ENCODE measurements around the gene KLRF1. TPM values are rescaled to one million over a fixed set of nuclear protein-coding genes. Genes with fewer than 3 reads are reported as not detected.

Gene KLRF1
- total and polyA plus RNA-seq, 2 experiments from 2014 or later, result not detected

GRCh38 chr12:9796346-9796745, 30.9 kb upstream of the KLRF1 start:
- Histone ChIP-seq H3K4me3 (no peak overlapping the region), H3K27ac (no peak overlapping the region), H4K20me1 (ENCODE audit: insufficient read depth) (no peaks in the 10 kb centered on the region), H3K4me1 (ENCODE audit: insufficient read depth) (peaks cover 14% of the 10 kb centered on the region), H3F3A (ENCODE audit: insufficient read depth) (peaks cover 7% of the 10 kb centered on the region), H3K79me2 (ENCODE audit: insufficient read depth) (no peaks in the 10 kb centered on the region), H3K36me3 (ENCODE audit: low read depth) (no peaks in the 10 kb centered on the region), H3K27me3 (replicated peaks; ENCODE audit: insufficient read depth) (no peaks in the 10 kb centered on the region), H2AFZ (no peak overlapping the region), H3K9me2 (ENCODE audit: insufficient read depth) (no peaks in the 10 kb centered on the region), H3K9me3 (ENCODE audit: low read depth) (no peaks in the 10 kb centered on the region), H3K9ac (no peak overlapping the region), H3K4me2 (ENCODE audit: unreplicated experiment) (no peak overlapping the region)
- TF ChIP-seq EZH2 (IDR thresholded peaks at IDR 0.05; ENCODE audit: insufficient read depth, poor library complexity, severe bottlenecking) (no peak), EZH2phosphoT487 (IDR thresholded peaks at IDR 0.05; ENCODE audit: insufficient read depth, low read depth) (no peak)
- in situ Hi-C loops (cut with MboI), result no loop called here
- no peak for DNase-seq
- WGBS, 2 experiments (ENCODE audit: low coverage in 1 of 2, low lambda C conversion rate in 2 of 2, missing lambda C conversion rate in 2 of 2), result 87 to 90% methylated on average over 5 of the region's 5 CpGs

- Histone ChIP-seq H2AFZ (no peak overlapping the region), H3K4me1 (ENCODE audit: insufficient read depth) (peaks cover 14% of the 10 kb centered on the region), H3K27ac (no peak overlapping the region), H3K9me2 (ENCODE audit: insufficient read depth) (no peaks in the 10 kb centered on the region), H3K79me2 (ENCODE audit: insufficient read depth) (no peaks in the 10 kb centered on the region), H3K4me2 (ENCODE audit: unreplicated experiment) (no peak overlapping the region), H3K9ac (no peak overlapping the region), H3K27me3 (replicated peaks; ENCODE audit: insufficient read depth) (no peaks in the 10 kb centered on the region), H3K4me3 (no peak overlapping the region), H3F3A (ENCODE audit: insufficient read depth) (peaks cover 7% of the 10 kb centered on the region), H3K36me3 (ENCODE audit: low read depth) (no peaks in the 10 kb centered on the region), H4K20me1 (ENCODE audit: insufficient read depth) (no peaks in the 10 kb centered on the region), H3K9me3 (ENCODE audit: low read depth) (no peaks in the 10 kb centered on the region)
- no peak for DNase-seq
- in situ Hi-C loops (cut with MboI), result no loop called here
- 46 to 49% methylated on average over 7 of the region's 7 CpGs for WGBS, 2 experiments (ENCODE audit: low coverage in 1 of 2, low lambda C conversion rate in 2 of 2, missing lambda C conversion rate in 2 of 2)
- TF ChIP-seq EZH2phosphoT487 (IDR thresholded peaks at IDR 0.05; ENCODE audit: insufficient read depth, low read depth), result no peak
- no peak for TF ChIP-seq EZH2 (IDR thresholded peaks at IDR 0.05; ENCODE audit: insufficient read depth, poor library complexity, severe bottlenecking)
Measured at GRCh38 chr12:9796971-9797370, 30.3 kb upstream of the KLRF1 start.

DNA sequence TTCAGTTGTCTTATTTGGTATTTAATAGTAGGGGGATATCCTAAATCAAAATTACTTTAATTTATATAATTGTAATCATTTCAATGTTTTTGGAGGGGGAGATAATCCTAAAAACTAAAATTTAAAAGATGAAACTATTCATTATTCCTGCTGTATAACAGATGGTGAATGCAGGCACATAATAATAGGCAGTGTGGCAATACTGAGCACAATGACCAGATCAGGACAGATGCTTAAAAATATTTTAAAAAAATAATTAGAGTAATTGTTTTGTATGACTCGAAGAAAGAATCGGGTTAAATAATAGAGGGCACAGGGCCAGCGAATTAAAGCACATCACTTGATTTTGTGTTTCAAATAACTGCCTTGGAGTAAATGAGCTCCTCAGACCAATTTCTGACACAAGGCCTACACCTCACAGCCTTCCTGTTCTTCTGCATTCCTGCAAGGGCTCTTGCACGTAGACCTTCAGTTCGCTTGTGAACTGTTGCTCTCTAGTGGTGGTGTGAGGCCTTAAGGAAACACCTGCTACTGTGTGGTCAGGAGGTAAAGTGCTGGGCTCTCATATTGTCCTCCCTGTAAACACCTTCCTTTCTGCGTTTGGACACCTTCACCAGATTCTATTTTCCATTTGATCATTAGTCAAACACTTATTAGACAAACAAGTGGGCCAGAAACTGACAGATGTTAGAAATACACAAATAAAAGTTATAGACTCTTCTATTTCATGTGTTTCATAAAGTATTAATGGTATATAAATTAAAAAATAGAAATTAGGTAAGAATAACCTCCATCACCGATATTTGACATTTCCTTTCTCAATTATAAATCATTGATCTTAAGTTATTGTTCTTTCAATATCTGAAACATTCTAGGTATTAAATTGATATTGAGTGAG, 29.3 kb upstream of the KLRF1 start:
- in situ Hi-C loops (cut with MboI), result no loop called here
- H3K9me2 ChIP-seq (ENCODE audit: insufficient read depth), result no peaks in the 10 kb centered on the region
- H3K27ac ChIP-seq, result no peak overlapping the region
- no peaks in the 10 kb centered on the region for H3K9me3 ChIP-seq (ENCODE audit: low read depth)
- H3F3A ChIP-seq (ENCODE audit: insufficient read depth), result peaks cover 3% of the 10 kb centered on the region
- no peaks in the 10 kb centered on the region for H3K27me3 ChIP-seq (replicated peaks; ENCODE audit: insufficient read depth)
- H2AFZ ChIP-seq, result no peak overlapping the region
- H3K36me3 ChIP-seq (ENCODE audit: low read depth), result no peaks in the 10 kb centered on the region
- no peaks in the 10 kb centered on the region for H3K79me2 ChIP-seq (ENCODE audit: insufficient read depth)
- no peak overlapping the region for H3K9ac ChIP-seq
- WGBS, 2 experiments (ENCODE audit: low coverage in 1 of 2, low lambda C conversion rate in 2 of 2, missing lambda C conversion rate in 2 of 2), result 83 to 85% methylated on average over 7 of the region's 7 CpGs
- no peak overlapping the region for H3K4me3 ChIP-seq
- no peaks in the 10 kb centered on the region for H4K20me1 ChIP-seq (ENCODE audit: insufficient read depth)
- TF ChIP-seq EZH2 (IDR thresholded peaks at IDR 0.05; ENCODE audit: insufficient read depth, poor library complexity, severe bottlenecking) (no peak), EZH2phosphoT487 (IDR thresholded peaks at IDR 0.05; ENCODE audit: insufficient read depth, low read depth) (no peak)
- H3K4me2 ChIP-seq (ENCODE audit: unreplicated experiment), result no peak overlapping the region
- peak; percentile 21 for DNase-seq
- peaks cover 8% of the 10 kb centered on the region for H3K4me1 ChIP-seq (ENCODE audit: insufficient read depth)

DNA sequence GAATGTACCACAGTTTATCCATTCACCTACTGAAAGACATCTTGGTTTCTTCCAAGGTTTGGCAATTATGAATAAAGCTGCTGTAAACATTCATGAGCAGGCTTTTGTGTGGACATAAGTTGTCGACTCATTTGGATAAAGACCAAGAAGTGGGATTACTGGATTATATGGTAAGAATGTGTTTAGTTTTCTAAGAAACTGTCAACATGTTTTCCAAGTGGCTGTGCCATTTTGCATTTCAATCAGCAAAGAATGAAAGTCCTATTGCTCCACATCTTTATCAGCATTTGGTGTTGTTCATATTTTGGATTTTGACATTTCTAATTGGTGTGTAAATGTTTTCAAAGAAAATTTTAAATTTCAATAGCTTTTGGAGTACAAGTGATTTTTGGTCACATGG, 27.3 kb upstream of the KLRF1 start:
- Histone ChIP-seq H3K4me1 (ENCODE audit: insufficient read depth) (no peaks in the 10 kb centered on the region), H3K27ac (no peak overlapping the region), H3K9me2 (ENCODE audit: insufficient read depth) (no peaks in the 10 kb centered on the region), H3F3A (ENCODE audit: insufficient read depth) (no peaks in the 10 kb centered on the region), H3K27me3 (replicated peaks; ENCODE audit: insufficient read depth) (no peaks in the 10 kb centered on the region), H2AFZ (no peak overlapping the region), H3K4me2 (ENCODE audit: unreplicated experiment) (no peak overlapping the region), H3K79me2 (ENCODE audit: insufficient read depth) (no peaks in the 10 kb centered on the region), H4K20me1 (ENCODE audit: insufficient read depth) (no peaks in the 10 kb centered on the region), H3K36me3 (ENCODE audit: low read depth) (no peaks in the 10 kb centered on the region), H3K9ac (no peak overlapping the region), H3K4me3 (no peak overlapping the region), H3K9me3 (ENCODE audit: low read depth) (no peaks in the 10 kb centered on the region)
- WGBS, 2 experiments (ENCODE audit: low coverage in 1 of 2, low lambda C conversion rate in 2 of 2, missing lambda C conversion rate in 2 of 2), result 23 to 35% methylated on average over 1 of the region's 1 CpG
- TF ChIP-seq EZH2 (IDR thresholded peaks at IDR 0.05; ENCODE audit: insufficient read depth, poor library complexity, severe bottlenecking), result no peak
- no peak for TF ChIP-seq EZH2phosphoT487 (IDR thresholded peaks at IDR 0.05; ENCODE audit: insufficient read depth, low read depth)
- in situ Hi-C loops (cut with MboI), result loop anchor here (25.0 kb wide), 1 partner anchor 337 kb away; the partner anchor contains the start of gene CLEC7A
- DNase-seq, result no peak

All from GM23248 (cell line).